Measurements from ENCODE around the gene ZNF324. TPM values are rescaled to one million over a fixed set of nuclear protein-coding genes. Genes with fewer than 3 reads are reported as not detected.
A peak's percentile ranks its signal among the peaks of the same experiment; 100 is the strongest.

Gene ZNF324
- total and polyA plus RNA-seq, 9 of the 15 experiments (the other 6 are each of a cell fraction or from before 2014, with no cell fraction given): 0.92 to 16.4 (median 5.3) TPM

- TF ChIP-seq NKRF (IDR thresholded peaks at IDR 0.05; ENCODE audit: borderline replicate concordance) (peak; percentile 82; the same call in 1 of the 2 replicates), ZBTB2 (IDR thresholded peaks at IDR 0.05) (no peak), CSDE1 (IDR thresholded peaks at IDR 0.05) (peak in 1 of 2 experiments; percentile 72; a peak in 2 of 4 replicates), NR2C2 (CRISPR knock-in tag; IDR thresholded peaks at IDR 0.05) (no peak; the same call in 1 of the 2 replicates), NR2C2 (tag; IDR thresholded peaks at IDR 0.05) (no peak), HBP1 (CRISPR knock-in tag; IDR thresholded peaks at IDR 0.05) (no peak), BMI1 (IDR thresholded peaks at IDR 0.05; ENCODE audit: low read length) (peak; percentile 78; the same call in 1 of the 2 replicates), MCM3 (IDR thresholded peaks at IDR 0.05) (no peak), CHD2 (IDR thresholded peaks at IDR 0.05; ENCODE audit: low read depth, low read length) (peak; percentile 34; the same call in 1 of the 2 replicates), FOXK1 (CRISPR knock-in tag; IDR thresholded peaks at IDR 0.05; ENCODE audit: borderline replicate concordance) (0 out of 2 replicates have a peak, but pooled peaks have one; percentile 9), ZFP30 (CRISPR knock-in tag; IDR thresholded peaks at IDR 0.05; ENCODE audit: borderline replicate concordance) (no peak), TCF7L2 (IDR thresholded peaks at IDR 0.05; ENCODE audit: low read depth, low read length) (no peak), MYNN (IDR thresholded peaks at IDR 0.05) (no peak), MYNN (CRISPR knock-in tag; IDR thresholded peaks at IDR 0.05) (no peak), NFATC3 (IDR thresholded peaks at IDR 0.05) (no peak)
Observed at GRCh38 chr19:58474997-58475713, 8.3 kb downstream of the ZNF324 start (continued).

Measured in K562 (cell line).